CD4-positive, alpha-beta T cell (primary cell): Measurements from ENCODE around the gene AMT. TPM values are rescaled to one million over a fixed set of nuclear protein-coding genes. Genes with fewer than 3 reads are reported as not detected.

ENCODE experiments used
- ATAC-seq: fragments of 200-7000 bp; cut with Tn5 transposase; one replicate; pipeline ENCODE4 v1.10.0; 2022; ENCODE audit warnings: mild to moderate bottlenecking; ENCODE audit not compliant: poor library complexity
- CTCF ChIA-PET: fragments of 350-600 bp; sonication (Branson Sonifier 250); formaldehyde crosslinking; loops from one replicate; lab custom pipeline; 2021; ENCODE audit warnings: antibody characterized with exemption, inconsistent platforms; lab: Charles Lee
- POLR2A ChIA-PET: fragments of 350-600 bp; sonication (Branson Sonifier 250); formaldehyde crosslinking; loops from one replicate; lab custom pipeline; 2021; ENCODE audit warnings: antibody characterized with exemption, inconsistent platforms; lab: Charles Lee
- DNase-seq, 14 experiments: peaks; one replicate each; pipeline ENCODE4 v3.0.0-alpha.2; 2013 to 2020; ENCODE audit warnings: mixed read lengths in 2 of 14
- H3K27ac ChIP-seq, 2 donors: one replicate each; pipeline versions ENCODE4 v1.5.1 to v1.7.0; 2013; ENCODE audit warnings: low read length in 2 of 2, low read depth in 1 of 2, mild to moderate bottlenecking in 1 of 2
- H3K27me3 ChIP-seq, 2 experiments: 1 replicate in 1 of 2; 2 replicates in 1 of 2; pipeline versions ENCODE4 v1.6.1 to v1.7.0; 2013; ENCODE audit warnings: low read length in 2 of 2, control low read depth in 1 of 2, mild to moderate bottlenecking in 1 of 2, moderate library complexity in 1 of 2; ENCODE audit not compliant: insufficient read depth in 2 of 2, control insufficient read depth in 1 of 2
- H3K36me3 ChIP-seq: one replicate; pipeline ENCODE4 v1.6.1; 2013; ENCODE audit warnings: low read length, control low read depth; ENCODE audit not compliant: insufficient read depth
- H3K4me1 ChIP-seq: one replicate; pipeline ENCODE4 v1.6.1; 2013; ENCODE audit warnings: low read length, control low read depth; ENCODE audit not compliant: insufficient read depth
- H3K4me3 ChIP-seq: one replicate; pipeline ENCODE4 v1.5.1; 2013; ENCODE audit warnings: mild to moderate bottlenecking, low read length, moderate library complexity
- H3K9me3 ChIP-seq, 2 experiments: 1 replicate in 1 of 2; 2 replicates in 1 of 2; pipeline versions ENCODE4 v1.6.1 to v1.7.0; 2013; ENCODE audit warnings: low read length in 2 of 2, mild to moderate bottlenecking in 2 of 2, control low read depth in 1 of 2, moderate library complexity in 1 of 2; ENCODE audit not compliant: control insufficient read depth in 1 of 2, insufficient read depth in 1 of 2
- H3K27ac Mint-ChIP-seq: one replicate; pipeline ENCODE4 v1.8.0; 2020; ENCODE audit warnings: mixed read lengths
- H3K27me3 Mint-ChIP-seq: one replicate; pipeline ENCODE4 v1.8.0; 2021; ENCODE audit warnings: mixed read lengths
- H3K36me3 Mint-ChIP-seq: one replicate; pipeline ENCODE4 v1.8.0; 2021; ENCODE audit warnings: low read depth, mixed read lengths
- H3K4me1 Mint-ChIP-seq: one replicate; pipeline ENCODE4 v1.8.0; 2021; ENCODE audit warnings: low read depth, mixed read lengths
- H3K4me3 Mint-ChIP-seq: one replicate; pipeline ENCODE4 v1.8.0; 2020; ENCODE audit warnings: mild to moderate bottlenecking, mixed read lengths
- H3K9me3 Mint-ChIP-seq: one replicate; pipeline ENCODE4 v1.8.0; 2020; ENCODE audit warnings: mixed read lengths
- intact Hi-C, 2 experiments: fragments of 100-400 bp; cut with DNase I in 1 of 2; cut with micrococcal nuclease in 1 of 2; formaldehyde crosslinking; loops; one replicate each; pipeline versions ENCODE4 v1.15.1 to v1.9.0; 2023 to 2025; cut with DNase I, micrococcal nuclease
- total RNA-seq, 174 experiments: library from RNA in 2 of 174; stranded (reverse) in 2 of 174; gene quantifications; one replicate each; pipeline ENCODE4 v1.2.3 and lab custom pipeline; 2021 to 2026
- TF ChIP-seq, protein P1 (sequence below): fragments of 200-600 bp; IDR thresholded peaks from one replicate; pipeline ENCODE4 v1.8.0; 2022; ENCODE audit warnings: antibody characterized with exemption, mild to moderate bottlenecking

AMT gene
- total RNA-seq, 2 experiments from 2014 or later, result 10.5 to 12.7 TPM

DNA sequence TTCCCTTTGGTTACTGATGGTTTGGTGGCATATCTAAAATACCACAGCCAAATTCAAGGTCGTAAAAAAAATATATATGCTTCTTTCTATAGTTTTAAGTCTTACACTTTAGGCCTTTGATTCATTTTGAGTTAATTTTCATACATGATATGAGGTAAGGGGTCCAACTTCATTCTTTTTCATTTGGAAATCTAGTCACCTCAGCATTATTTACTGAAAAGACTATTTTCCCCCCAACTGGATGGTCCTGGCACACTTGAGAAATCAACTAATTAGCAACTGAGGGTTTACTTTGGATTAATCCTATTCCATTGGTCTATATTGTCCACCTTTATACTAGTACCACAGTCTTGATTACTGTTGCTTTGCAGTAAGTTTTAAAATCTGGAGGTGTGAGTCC lies 36.7 kb downstream of the AMT start:
- ChIA-PET CTCF (interaction anchor here (1.3 kb wide), 1 partner anchor 45 kb away, joined by 4 read pairs; no protein-coding TSS in a partner anchor), POLR2A (no interaction called here)
- TF ChIP-seq, protein P1, sequence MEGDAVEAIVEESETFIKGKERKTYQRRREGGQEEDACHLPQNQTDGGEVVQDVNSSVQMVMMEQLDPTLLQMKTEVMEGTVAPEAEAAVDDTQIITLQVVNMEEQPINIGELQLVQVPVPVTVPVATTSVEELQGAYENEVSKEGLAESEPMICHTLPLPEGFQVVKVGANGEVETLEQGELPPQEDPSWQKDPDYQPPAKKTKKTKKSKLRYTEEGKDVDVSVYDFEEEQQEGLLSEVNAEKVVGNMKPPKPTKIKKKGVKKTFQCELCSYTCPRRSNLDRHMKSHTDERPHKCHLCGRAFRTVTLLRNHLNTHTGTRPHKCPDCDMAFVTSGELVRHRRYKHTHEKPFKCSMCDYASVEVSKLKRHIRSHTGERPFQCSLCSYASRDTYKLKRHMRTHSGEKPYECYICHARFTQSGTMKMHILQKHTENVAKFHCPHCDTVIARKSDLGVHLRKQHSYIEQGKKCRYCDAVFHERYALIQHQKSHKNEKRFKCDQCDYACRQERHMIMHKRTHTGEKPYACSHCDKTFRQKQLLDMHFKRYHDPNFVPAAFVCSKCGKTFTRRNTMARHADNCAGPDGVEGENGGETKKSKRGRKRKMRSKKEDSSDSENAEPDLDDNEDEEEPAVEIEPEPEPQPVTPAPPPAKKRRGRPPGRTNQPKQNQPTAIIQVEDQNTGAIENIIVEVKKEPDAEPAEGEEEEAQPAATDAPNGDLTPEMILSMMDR, result no peak
- no peak for DNase-seq
- Mint-ChIP-seq H3K36me3 (peaks cover 30% of the 10 kb centered on the region), H3K4me3 (peak overlapping the region; percentile 7), H3K9me3 (no peaks in the 10 kb centered on the region), H3K27ac (peak overlapping the region; percentile 66), H3K27me3 (no peaks in the 10 kb centered on the region), H3K4me1 (peaks cover 60% of the 10 kb centered on the region)
- Histone ChIP-seq H3K9me3 (no peaks in the 10 kb centered on the region), H3K27me3 (no peaks in the 10 kb centered on the region), H3K27ac (no peak overlapping the region), H3K4me1 (peaks cover 65% of the 10 kb centered on the region), H3K4me3 (no peak overlapping the region), H3K36me3 (peaks cover 12% of the 10 kb centered on the region)
- intact Hi-C loops, result no loop called here
- ATAC-seq, result no peak

DNA sequence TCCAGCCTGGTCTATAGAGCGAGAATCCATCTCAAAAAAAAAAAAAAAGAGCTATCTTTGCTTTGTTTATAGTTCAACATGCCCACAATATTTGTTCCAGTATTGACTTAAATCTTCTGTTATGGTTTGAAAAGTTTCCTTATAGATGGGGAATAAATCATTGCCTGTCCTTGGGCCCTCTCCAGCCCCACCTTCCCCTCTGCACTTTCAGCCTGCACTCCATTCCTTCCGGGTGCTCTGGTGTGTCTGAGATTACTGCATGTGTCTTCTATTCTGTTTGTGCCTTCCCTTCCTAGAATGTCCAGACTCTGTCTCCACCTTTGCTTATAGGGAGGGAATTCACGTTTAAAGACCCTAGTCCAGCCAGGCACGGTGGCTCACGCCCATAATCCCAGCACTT lies 38.9 kb downstream of the AMT start:
- H3K9me3 ChIP-seq, result no peaks in the 10 kb centered on the region
- DNase-seq (no peak), ATAC-seq (no peak)
- Mint-ChIP-seq H3K36me3 (peaks cover 21% of the 10 kb centered on the region), H3K27me3 (no peaks in the 10 kb centered on the region), H3K4me1 (peaks cover 69% of the 10 kb centered on the region), H3K9me3 (no peaks in the 10 kb centered on the region), H3K27ac (peak overlapping the region; percentile 3), H3K4me3 (no peak overlapping the region)
- CTCF ChIA-PET, result interaction anchor here (0.7 kb wide), 1 partner anchor 487 kb away, joined by 3 read pairs; no protein-coding TSS in a partner anchor
- H3K4me1 ChIP-seq, result peaks cover 62% of the 10 kb centered on the region
- H3K36me3 ChIP-seq, result peaks cover 10% of the 10 kb centered on the region
- POLR2A ChIA-PET, result no interaction called here
- TF ChIP-seq, protein P1, result no peak
- no peak overlapping the region for H3K4me3 ChIP-seq
- intact Hi-C loops, result no loop called here
- no peaks in the 10 kb centered on the region for H3K27me3 ChIP-seq
- H3K27ac ChIP-seq, result no peak overlapping the region

DNA sequence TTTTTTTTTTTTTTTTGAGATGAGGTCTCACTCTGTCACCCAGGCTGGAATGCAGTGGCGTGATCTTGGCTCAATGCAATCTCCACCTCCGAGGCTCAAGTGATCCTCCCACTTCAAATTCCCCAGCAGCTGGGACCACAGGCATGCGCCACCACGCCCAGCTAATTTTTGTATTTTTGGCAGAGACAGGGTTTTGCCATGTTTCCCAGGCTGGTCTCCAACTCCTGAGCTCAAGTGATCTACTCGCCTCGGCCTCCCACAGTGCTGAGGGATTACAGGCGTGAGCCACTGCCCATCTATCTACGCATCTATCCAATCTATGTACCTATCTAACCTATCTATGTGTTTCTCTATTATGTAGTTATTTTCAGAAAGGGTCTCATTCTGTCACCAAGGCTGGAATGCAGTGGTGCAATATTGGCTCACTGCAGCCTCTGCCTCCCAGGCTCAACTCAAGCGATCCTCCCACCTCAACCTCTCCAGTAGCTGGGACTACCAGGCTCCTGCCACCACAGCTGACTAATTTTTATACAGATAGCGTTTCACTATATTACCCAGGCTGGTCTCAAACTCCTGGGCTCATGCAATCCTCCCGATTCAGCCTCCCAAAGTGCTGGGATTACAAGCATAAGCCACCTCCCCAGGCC lies 43.9 kb downstream of the AMT start:
- Histone ChIP-seq H3K27me3 (no peaks in the 10 kb centered on the region), H3K27ac (peak overlapping the region in 1 of 2 donors; percentile 13), H3K4me3 (no peak overlapping the region), H3K4me1 (peaks cover 41% of the 10 kb centered on the region), H3K36me3 (peaks cover 25% of the 10 kb centered on the region), H3K9me3 (no peaks in the 10 kb centered on the region)
- peaks cover 44% of the 10 kb centered on the region for H3K4me1 Mint-ChIP-seq
- peak overlapping the region; percentile 64 for H3K27ac Mint-ChIP-seq
- TF ChIP-seq, protein P1, result no peak
- ChIA-PET CTCF (interaction anchor here (0.8 kb wide), 1 partner anchor 38 kb away, joined by 3 read pairs; no protein-coding TSS in a partner anchor), POLR2A (no interaction called here)
- H3K4me3 Mint-ChIP-seq, result no peak overlapping the region
- no peaks in the 10 kb centered on the region for H3K9me3 Mint-ChIP-seq
- intact Hi-C loops, result loop anchor here in 1 of 2 experiments (5.0 kb wide), 1 partner anchor 34 kb away; the partner anchor contains the start of genes RHOA and TCTA
- DNase-seq (no peak), ATAC-seq (no peak)
- no peaks in the 10 kb centered on the region for H3K27me3 Mint-ChIP-seq
- peaks cover 32% of the 10 kb centered on the region for H3K36me3 Mint-ChIP-seq
